Posterior cingulate gyrus (tissue), 11 donors: ENCODE data around the gene SUPT20HL1.
"Not testable (repeated sequence)": the region's sequence is repeated elsewhere in the genome, so short reads cannot be mapped to it uniquely, and the experiment has no call there.

ENCODE experiments used
- DNase-seq, 10 donors: peaks; one replicate each; pipeline versions ENCODE4 v3.0.0 to v3.0.0-alpha.2; 2020 to 2021; ENCODE audit warnings: mixed read lengths in 3 of 10
- intact Hi-C: fragments of 100-400 bp; cut with DNase I; formaldehyde crosslinking; loops from one replicate; pipeline ENCODE4 v1.15.1; 2023

SUPT20HL1 gene

GRCh38 chrX:24362089-24362745 is 1.8 kb downstream of the SUPT20HL1 start:
- intact Hi-C loops = not testable (repeated sequence)
- peak in 2 of 10 donors; percentile 39 to 80 for DNase-seq

GRCh38 chrX:24363432-24364181 is 3.2 kb downstream of the SUPT20HL1 start:
- intact Hi-C loops, DNase-seq: not testable (repeated sequence)

- peak in 1 of 10 donors; percentile 52 for DNase-seq
- intact Hi-C loops = no loop called here
Measured at GRCh38 chrX:24364326-24364725, 3.9 kb downstream of the SUPT20HL1 start.

- intact Hi-C loops = no loop called here
- DNase-seq = peak in 1 of 10 donors; percentile 59
Measured at GRCh38 chrX:24364851-24365538, 4.6 kb downstream of the SUPT20HL1 start.

- intact Hi-C loops, DNase-seq: not testable (repeated sequence)
Measured at GRCh38 chrX:24366762-24367400, 6.4 kb downstream of the SUPT20HL1 start.

GRCh38 chrX:24369816-24370215 is 9.4 kb downstream of the SUPT20HL1 start:
- intact Hi-C loops = no loop called here
- DNase-seq = no peak

- intact Hi-C loops = no loop called here
- DNase-seq = peak in 7 of 10 donors; percentile 25 to 89 (median 46)
Measured at GRCh38 chrX:24371391-24371972, 11.0 kb downstream of the SUPT20HL1 start.

- intact Hi-C loops = no loop called here
- DNase-seq = no peak
Measured at GRCh38 chrX:24372021-24372763, 11.8 kb downstream of the SUPT20HL1 start.

GRCh38 chrX:24375600-24376131 is 15.2 kb downstream of the SUPT20HL1 start:
- no peak for DNase-seq
- intact Hi-C loops = no loop called here

- DNase-seq = no peak
- intact Hi-C loops = no loop called here
Measured at GRCh38 chrX:24376403-24376802, 16.0 kb downstream of the SUPT20HL1 start.

- intact Hi-C loops = no loop called here
- no peak for DNase-seq
Measured at GRCh38 chrX:24377195-24377594, 16.8 kb downstream of the SUPT20HL1 start.

- no peak for DNase-seq
- intact Hi-C loops = no loop called here
Measured at GRCh38 chrX:24377911-24378468, 17.6 kb downstream of the SUPT20HL1 start.

GRCh38 chrX:24378706-24379105 is 18.3 kb downstream of the SUPT20HL1 start:
- intact Hi-C loops = no loop called here
- no peak for DNase-seq

- no peak for DNase-seq
- intact Hi-C loops = no loop called here
Measured at GRCh38 chrX:24380262-24381187, 20.1 kb downstream of the SUPT20HL1 start.

- DNase-seq, intact Hi-C loops: not testable (repeated sequence)
Measured at GRCh38 chrX:24382315-24382714, 21.9 kb downstream of the SUPT20HL1 start.

- DNase-seq = no peak
- intact Hi-C loops = no loop called here
Measured at GRCh38 chrX:24387724-24388123, 27.3 kb downstream of the SUPT20HL1 start.

GRCh38 chrX:24391389-24391788 is 30.9 kb downstream of the SUPT20HL1 start:
- intact Hi-C loops = loop anchor here (10.0 kb wide), 1 partner anchor 753 kb away; no protein-coding TSS in a partner anchor
- no peak for DNase-seq

- intact Hi-C loops = loop anchor here (10.0 kb wide), 1 partner anchor 753 kb away; no protein-coding TSS in a partner anchor
- no peak for DNase-seq
Measured at GRCh38 chrX:24391843-24392242, 31.4 kb downstream of the SUPT20HL1 start.
